Dendritic cell treated with granulocyte-macrophage colony-stimulating factor and Interleukin-4, amounts not matched to agents 40 ng/mL and 50 ng/mL, for 4 days (primary cell): ENCODE results near the gene S1PR1.

Source experiments
- H3K27ac Mint-ChIP-seq: one replicate; pipeline ENCODE4 v1.8.0; 2022; ENCODE audit warnings: mild to moderate bottlenecking, mixed read lengths
- H3K27me3 Mint-ChIP-seq: one replicate; pipeline ENCODE4 v1.8.0; 2022; ENCODE audit warnings: mild to moderate bottlenecking, mixed read lengths
- H3K36me3 Mint-ChIP-seq: one replicate; pipeline ENCODE4 v1.8.0; 2022; ENCODE audit warnings: low read depth, mixed read lengths
- H3K4me1 Mint-ChIP-seq: one replicate; pipeline ENCODE4 v1.8.0; 2022; ENCODE audit warnings: low read depth, mixed read lengths
- H3K4me3 Mint-ChIP-seq: one replicate; pipeline ENCODE4 v1.8.0; 2022; ENCODE audit warnings: mild to moderate bottlenecking, moderate library complexity, mixed read lengths
- H3K9me3 Mint-ChIP-seq: one replicate; pipeline ENCODE4 v1.8.0; 2022; ENCODE audit warnings: mixed read lengths
- intact Hi-C: fragments of 100-400 bp; cut with micrococcal nuclease; formaldehyde crosslinking; loops from one replicate; pipeline ENCODE4 v1.15.0; 2022

The S1PR1 gene

GRCh38 chr1:101245246-101245927, 8.6 kb downstream of the S1PR1 start:
- intact Hi-C loops, result no loop called here
- Mint-ChIP-seq H3K9me3 (no peaks in the 10 kb centered on the region), H3K4me3 (no peak overlapping the region), H3K27ac (no peak overlapping the region), H3K36me3 (peaks cover 14% of the 10 kb centered on the region), H3K4me1 (no peaks in the 10 kb centered on the region), H3K27me3 (peaks cover 8% of the 10 kb centered on the region)

- H3K4me1 Mint-ChIP-seq, result peaks cover 5% of the 10 kb centered on the region
- H3K9me3 Mint-ChIP-seq, result no peaks in the 10 kb centered on the region
- no peak overlapping the region for H3K4me3 Mint-ChIP-seq
- intact Hi-C loops, result no loop called here
- peaks cover 2% of the 10 kb centered on the region for H3K36me3 Mint-ChIP-seq
- H3K27me3 Mint-ChIP-seq, result peaks cover 5% of the 10 kb centered on the region
- H3K27ac Mint-ChIP-seq, result no peak overlapping the region
These were observed 10.8 kb downstream of the S1PR1 start for GRCh38 chr1:101247404-101248287.

- H3K27me3 Mint-ChIP-seq, result peaks cover 5% of the 10 kb centered on the region
- H3K36me3 Mint-ChIP-seq, result no peaks in the 10 kb centered on the region
- no peak overlapping the region for H3K4me3 Mint-ChIP-seq
- H3K27ac Mint-ChIP-seq, result no peak overlapping the region
- H3K4me1 Mint-ChIP-seq, result peaks cover 16% of the 10 kb centered on the region
- intact Hi-C loops, result no loop called here
- H3K9me3 Mint-ChIP-seq, result no peaks in the 10 kb centered on the region
These were observed 13.4 kb downstream of the S1PR1 start for GRCh38 chr1:101250222-101250621.

DNA sequence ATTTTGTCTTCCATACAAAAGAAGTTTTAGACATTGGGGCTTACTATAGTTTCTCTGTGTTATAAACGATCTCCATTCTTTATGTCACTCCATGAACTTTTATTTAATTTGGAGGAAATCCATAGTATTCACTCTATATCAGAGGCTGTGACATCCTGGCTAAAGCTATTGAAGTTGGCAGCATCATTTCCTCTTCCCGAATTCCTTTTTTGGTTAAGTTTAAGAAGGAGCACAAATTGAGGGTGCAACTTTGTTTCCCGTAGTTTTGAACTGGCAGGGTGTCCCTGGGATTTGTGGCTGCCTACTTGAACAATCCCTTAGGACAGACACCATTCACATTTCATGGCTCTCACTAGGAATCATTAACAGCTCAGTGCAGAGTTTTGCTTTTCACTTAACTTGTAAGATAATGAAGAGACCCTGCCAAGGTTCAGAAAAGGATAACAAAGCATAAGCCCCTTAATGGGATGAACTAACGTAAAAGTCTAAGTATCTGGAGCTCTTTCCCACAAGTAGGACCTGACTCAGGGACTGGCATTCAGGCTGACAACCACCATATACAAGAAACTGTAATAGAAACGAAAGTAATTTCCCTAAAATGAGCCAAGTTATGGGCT, 13.9 kb downstream of the S1PR1 start:
- Mint-ChIP-seq H3K9me3 (no peaks in the 10 kb centered on the region), H3K27me3 (peaks cover 4% of the 10 kb centered on the region), H3K4me3 (no peak overlapping the region), H3K36me3 (no peaks in the 10 kb centered on the region), H3K27ac (no peak overlapping the region), H3K4me1 (peaks cover 16% of the 10 kb centered on the region)
- intact Hi-C loops, result no loop called here

- Mint-ChIP-seq H3K4me1 (peaks cover 16% of the 10 kb centered on the region), H3K36me3 (no peaks in the 10 kb centered on the region), H3K27ac (no peak overlapping the region), H3K27me3 (no peaks in the 10 kb centered on the region), H3K9me3 (no peaks in the 10 kb centered on the region), H3K4me3 (no peak overlapping the region)
- intact Hi-C loops, result no loop called here
These were observed 14.7 kb downstream of the S1PR1 start for GRCh38 chr1:101251504-101251903.

- Mint-ChIP-seq H3K27ac (no peak overlapping the region), H3K27me3 (no peaks in the 10 kb centered on the region), H3K4me1 (peaks cover 39% of the 10 kb centered on the region), H3K9me3 (no peaks in the 10 kb centered on the region), H3K4me3 (no peak overlapping the region), H3K36me3 (no peaks in the 10 kb centered on the region)
- intact Hi-C loops, result no loop called here
These were observed 17.3 kb downstream of the S1PR1 start for GRCh38 chr1:101253976-101254674.

DNA sequence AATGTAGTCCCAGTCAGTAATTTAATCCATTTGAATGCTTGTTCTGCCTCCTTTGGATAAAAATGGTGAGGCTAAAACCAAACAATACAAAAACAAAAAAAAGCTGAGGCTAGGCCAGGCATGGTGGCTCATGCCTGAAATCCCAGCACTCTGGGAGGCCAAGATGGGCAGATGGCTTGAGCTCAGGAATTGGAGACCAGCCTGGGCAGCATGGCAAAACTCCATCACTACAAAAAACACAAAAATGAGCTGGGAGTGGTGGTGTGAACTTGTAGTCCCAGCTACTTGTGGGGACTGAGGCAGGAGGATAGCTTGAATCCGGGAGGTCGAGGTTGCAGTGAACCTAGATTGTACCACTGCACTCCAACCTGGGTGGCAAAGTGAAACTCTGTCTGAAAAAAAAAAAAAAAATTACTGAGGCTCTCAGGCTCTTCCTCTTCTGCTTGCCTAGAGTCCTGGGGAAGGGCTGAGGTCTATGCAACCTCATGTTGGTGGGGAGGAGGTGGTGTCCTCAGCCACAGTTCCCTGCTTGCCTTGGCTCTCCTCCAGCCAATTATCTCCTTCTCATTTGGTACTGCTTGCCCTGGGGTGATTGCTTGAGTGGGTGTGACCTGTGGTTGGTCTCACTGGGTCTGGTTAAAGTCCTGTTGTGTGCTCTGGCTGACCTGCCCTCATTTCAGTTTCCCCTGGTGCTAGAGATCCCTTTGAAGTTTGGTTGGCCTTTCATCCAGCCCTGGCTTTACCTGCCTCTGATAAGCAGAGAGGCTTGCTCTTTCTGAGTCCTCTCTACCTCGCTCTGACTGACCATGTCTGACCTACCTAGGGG, 20.9 kb downstream of the S1PR1 start:
- H3K36me3 Mint-ChIP-seq, result no peaks in the 10 kb centered on the region
- H3K27ac Mint-ChIP-seq, result peak overlapping the region; percentile 71

GRCh38 chr1:101259744-101260148, 22.9 kb downstream of the S1PR1 start:
- H3K27ac Mint-ChIP-seq, result peak overlapping the region; percentile 91
- intact Hi-C loops, result loop anchor here (2.0 kb wide), 1 partner anchor 29 kb away; no protein-coding TSS in a partner anchor
- H3K36me3 Mint-ChIP-seq, result no peaks in the 10 kb centered on the region
- H3K27me3 Mint-ChIP-seq, result no peaks in the 10 kb centered on the region
- H3K4me1 Mint-ChIP-seq, result peaks cover 61% of the 10 kb centered on the region
- H3K9me3 Mint-ChIP-seq, result no peaks in the 10 kb centered on the region
- H3K4me3 Mint-ChIP-seq, result no peak overlapping the region

More for the DNA sequence above, 20.9 kb downstream of the S1PR1 start:
- H3K9me3 Mint-ChIP-seq, result no peaks in the 10 kb centered on the region
- H3K27me3 Mint-ChIP-seq, result no peaks in the 10 kb centered on the region
- intact Hi-C loops, result loop anchor here (2.0 kb wide), 1 partner anchor 31 kb away; no protein-coding TSS in a partner anchor
- H3K4me3 Mint-ChIP-seq, result no peak overlapping the region
- peaks cover 61% of the 10 kb centered on the region for H3K4me1 Mint-ChIP-seq

GRCh38 chr1:101260556-101261350, 23.9 kb downstream of the S1PR1 start:
- Mint-ChIP-seq H3K27me3 (no peaks in the 10 kb centered on the region), H3K36me3 (no peaks in the 10 kb centered on the region), H3K9me3 (no peaks in the 10 kb centered on the region), H3K27ac (peak overlapping the region; percentile 91), H3K4me1 (peaks cover 69% of the 10 kb centered on the region), H3K4me3 (peak overlapping the region; percentile 28)
- intact Hi-C loops, result no loop called here

- Mint-ChIP-seq H3K27ac (peak overlapping the region; percentile 49), H3K36me3 (no peaks in the 10 kb centered on the region), H3K4me1 (peaks cover 77% of the 10 kb centered on the region), H3K27me3 (no peaks in the 10 kb centered on the region), H3K9me3 (no peaks in the 10 kb centered on the region), H3K4me3 (no peak overlapping the region)
- intact Hi-C loops, result no loop called here
These were observed 24.8 kb downstream of the S1PR1 start for GRCh38 chr1:101261623-101262022.

DNA sequence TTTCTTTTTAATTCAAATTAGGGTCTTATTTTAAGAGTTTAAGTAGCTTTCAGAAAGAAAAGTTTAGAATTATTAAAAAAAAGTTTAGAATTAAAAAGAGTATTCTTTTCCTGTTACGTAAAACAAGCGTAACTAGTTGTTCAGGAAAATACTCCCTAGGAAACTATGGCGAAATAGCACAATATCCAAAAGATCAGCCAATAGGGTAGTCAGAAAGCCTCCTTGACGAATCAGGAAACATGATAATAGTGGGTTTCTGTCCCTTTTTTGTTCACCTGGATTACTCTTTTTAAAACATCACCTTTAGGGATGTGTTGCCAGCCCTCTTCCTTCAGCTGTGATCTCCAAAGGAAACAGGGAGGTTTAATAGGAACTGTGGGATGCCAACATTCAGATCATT, 25.2 kb downstream of the S1PR1 start:
- no peaks in the 10 kb centered on the region for H3K9me3 Mint-ChIP-seq
- peak overlapping the region; percentile 78 for H3K27ac Mint-ChIP-seq
- peaks cover 79% of the 10 kb centered on the region for H3K4me1 Mint-ChIP-seq

GRCh38 chr1:101262630-101263348, 26.0 kb downstream of the S1PR1 start:
- intact Hi-C loops, result no loop called here
- peak overlapping the region; percentile 78 for H3K27ac Mint-ChIP-seq
- H3K36me3 Mint-ChIP-seq, result no peaks in the 10 kb centered on the region
- H3K27me3 Mint-ChIP-seq, result no peaks in the 10 kb centered on the region
- H3K4me3 Mint-ChIP-seq, result no peak overlapping the region
- H3K9me3 Mint-ChIP-seq, result no peaks in the 10 kb centered on the region
- peaks cover 79% of the 10 kb centered on the region for H3K4me1 Mint-ChIP-seq

More for the DNA sequence above, 25.2 kb downstream of the S1PR1 start:
- H3K27me3 Mint-ChIP-seq, result no peaks in the 10 kb centered on the region
- no peaks in the 10 kb centered on the region for H3K36me3 Mint-ChIP-seq
- intact Hi-C loops, result no loop called here
- no peak overlapping the region for H3K4me3 Mint-ChIP-seq
